Mesenchymal stem cell (in vitro differentiated cells and primary cell): ENCODE measurements around the gene RAD54L.

ENCODE experiments used
- DNase-seq: peaks from one replicate; pipeline ENCODE4 v3.0.0-alpha.2; 2013
- H2AFZ ChIP-seq: one replicate; pipeline ENCODE4 v1.6.1; 2013; ENCODE audit warnings: low read depth, mild to moderate bottlenecking, control low read depth, inconsistent platforms, low read length, moderate library complexity
- H2AK5ac ChIP-seq: 2 replicates; pipeline ENCODE4 v1.6.1; 2013; ENCODE audit warnings: low read length, moderate library complexity, mild to moderate bottlenecking, inconsistent platforms; ENCODE audit not compliant: severe bottlenecking
- H2BK120ac ChIP-seq: one replicate; pipeline ENCODE4 v1.6.1; 2013; ENCODE audit warnings: low read depth, mild to moderate bottlenecking, inconsistent platforms, low read length, moderate library complexity
- H2BK12ac ChIP-seq, 2 experiments: one replicate each; pipeline ENCODE4 v1.6.1; 2013; ENCODE audit warnings: inconsistent platforms in 2 of 2, low read length in 2 of 2, mild to moderate bottlenecking in 2 of 2, moderate library complexity in 2 of 2, control low read depth in 1 of 2
- H2BK15ac ChIP-seq: one replicate; pipeline ENCODE4 v1.6.1; 2013; ENCODE audit warnings: mild to moderate bottlenecking, low read depth, inconsistent platforms; ENCODE audit not compliant: poor library complexity, severe bottlenecking
- H2BK5ac ChIP-seq: 2 replicates; pipeline ENCODE4 v1.6.1; 2013; ENCODE audit warnings: low read depth, mild to moderate bottlenecking, low read length, control low read depth, inconsistent platforms; ENCODE audit not compliant: poor library complexity, severe bottlenecking
- H3K14ac ChIP-seq, 2 experiments: one replicate each; pipeline ENCODE4 v1.6.1; 2013; ENCODE audit warnings: inconsistent platforms in 2 of 2, low read length in 2 of 2, control low read depth in 1 of 2, mild to moderate bottlenecking in 1 of 2, moderate library complexity in 1 of 2
- H3K18ac ChIP-seq, 2 experiments: one replicate each; pipeline ENCODE4 v1.6.1; 2013; ENCODE audit warnings: inconsistent platforms in 2 of 2, low read length in 2 of 2, control low read depth in 1 of 2, low read depth in 1 of 2, mild to moderate bottlenecking in 1 of 2
- H3K23ac ChIP-seq, 2 experiments: one replicate each; pipeline ENCODE4 v1.6.1; 2013; ENCODE audit warnings: inconsistent platforms in 2 of 2, low read length in 2 of 2, mild to moderate bottlenecking in 2 of 2, moderate library complexity in 2 of 2, control low read depth in 1 of 2
- H3K27ac ChIP-seq: 2 replicates; pipeline ENCODE4 v1.5.1; 2013; ENCODE audit warnings: mild to moderate bottlenecking, moderate library complexity, low read length, control low read depth, inconsistent platforms; ENCODE audit not compliant: poor library complexity, severe bottlenecking
- H3K27me3 ChIP-seq, 2 experiments: 2 replicates each; pipeline versions ENCODE4 v1.6.1 to v1.7.0; 2013; ENCODE audit warnings: low read length in 2 of 2, mild to moderate bottlenecking in 2 of 2, moderate library complexity in 2 of 2, control low read depth in 1 of 2, inconsistent platforms in 1 of 2; ENCODE audit not compliant: control insufficient read depth in 1 of 2, insufficient read depth in 1 of 2
- H3K36me3 ChIP-seq, 2 experiments: 2 replicates each; pipeline versions ENCODE4 v1.6.1 to v1.7.0; 2013; ENCODE audit warnings: low read length in 2 of 2, control low read depth in 1 of 2, inconsistent platforms in 1 of 2, low read depth in 1 of 2, mild to moderate bottlenecking in 1 of 2; ENCODE audit not compliant: insufficient read depth in 2 of 2, control insufficient read depth in 1 of 2
- H3K4ac ChIP-seq, 2 experiments: one replicate each; pipeline ENCODE4 v1.6.1; 2013; ENCODE audit warnings: inconsistent platforms in 2 of 2, low read length in 2 of 2, mild to moderate bottlenecking in 2 of 2, moderate library complexity in 2 of 2, control low read depth in 1 of 2, low read depth in 1 of 2
- H3K4me1 ChIP-seq: 2 replicates; pipeline ENCODE4 v1.6.1; 2013; ENCODE audit warnings: low read depth, low read length, control low read depth; ENCODE audit not compliant: control insufficient read depth, insufficient read depth
- H3K4me2 ChIP-seq: 2 replicates; pipeline ENCODE4 v1.6.1; 2013; ENCODE audit warnings: low read length, mild to moderate bottlenecking, inconsistent platforms; ENCODE audit not compliant: poor library complexity, severe bottlenecking
- H3K4me3 ChIP-seq, 2 experiments: 2 replicates each; pipeline versions ENCODE4 v1.5.1 to v1.7.0; 2013; ENCODE audit warnings: low read length in 2 of 2, mild to moderate bottlenecking in 2 of 2, control low read depth in 1 of 2, low read depth in 1 of 2; ENCODE audit not compliant: insufficient read depth in 1 of 2
- H3K79me1 ChIP-seq: replicated peaks from 2 replicates; pipeline ENCODE4 v1.6.1; 2013; ENCODE audit warnings: mild to moderate bottlenecking, control low read depth, low read length, inconsistent platforms; ENCODE audit not compliant: poor library complexity, severe bottlenecking
- H3K9ac ChIP-seq: 2 replicates; pipeline ENCODE4 v1.7.0; 2013; ENCODE audit warnings: mild to moderate bottlenecking, low read length, moderate library complexity
- H3K9me3 ChIP-seq: 2 replicates; pipeline ENCODE4 v1.7.0; 2013; ENCODE audit warnings: mild to moderate bottlenecking, low read length; ENCODE audit not compliant: control insufficient read depth
- H4K8ac ChIP-seq: one replicate; pipeline ENCODE4 v1.6.1; 2013; ENCODE audit warnings: inconsistent platforms, mild to moderate bottlenecking, low read length, moderate library complexity
- H4K91ac ChIP-seq: one replicate; pipeline ENCODE4 v1.6.1; 2013; ENCODE audit warnings: mild to moderate bottlenecking, low read length, inconsistent platforms
- WGBS: methylation state at CpG from one replicate; pipeline ENCODE4 v1.1.7; 2013; ENCODE audit warnings: mixed read lengths; 5-methylcytosine and 5-hydroxymethylcytosine counted together

RAD54L gene

GRCh38 chr1:46263146-46263545 is 15.6 kb downstream of the RAD54L start:
- Histone ChIP-seq H3K4ac (no peak overlapping the region), H3K36me3 (peaks cover 3 to 39% of the 10 kb centered on the region in 2 experiments), H3K23ac (no peak overlapping the region), H3K27ac (no peak overlapping the region), H2BK15ac (no peak overlapping the region), H3K9me3 (no peaks in the 10 kb centered on the region), H2BK12ac (no peak overlapping the region), H3K9ac (no peak overlapping the region), H2BK120ac (no peak overlapping the region), H3K4me1 (no peaks in the 10 kb centered on the region), H3K79me1 (no peaks in the 10 kb centered on the region), H3K18ac (no peak overlapping the region), H3K14ac (no peak overlapping the region), H4K91ac (no peak overlapping the region), H3K4me3 (no peak overlapping the region), H2AK5ac (no peak overlapping the region), H3K4me2 (no peak overlapping the region), H2AFZ (no peak overlapping the region), H2BK5ac (no peak overlapping the region), H3K27me3 (no peaks in the 10 kb centered on the region), H4K8ac (no peak overlapping the region)
- no peak for DNase-seq
- 97% methylated on average over 2 of the region's 2 CpGs for WGBS

DNA sequence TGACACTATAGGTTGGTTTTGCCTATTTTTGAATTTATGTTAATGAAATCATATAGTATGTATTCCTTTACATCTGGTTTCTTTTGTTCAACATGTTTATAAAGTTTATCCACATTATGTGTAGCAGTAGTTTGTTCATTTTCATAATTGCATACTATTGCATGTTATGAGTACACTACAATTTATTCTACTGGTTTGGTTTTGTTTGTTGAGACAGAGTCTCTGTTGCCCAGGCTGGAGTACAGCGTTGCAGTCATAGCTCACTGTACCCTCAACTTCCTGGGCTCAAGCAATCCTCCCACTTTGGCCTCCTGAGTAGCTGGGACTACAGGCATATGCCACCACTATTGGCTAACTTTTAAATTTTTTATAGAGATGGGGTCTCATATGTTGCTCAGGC is 21.0 kb downstream of the RAD54L start:
- Histone ChIP-seq H3K9ac (no peak overlapping the region), H3K14ac (no peak overlapping the region), H2AFZ (no peak overlapping the region), H3K27ac (no peak overlapping the region), H2AK5ac (no peak overlapping the region), H3K36me3 (peaks cover 0 to 28% of the 10 kb centered on the region in 2 experiments), H3K18ac (no peak overlapping the region), H3K4me3 (no peak overlapping the region), H3K4me2 (no peak overlapping the region), H2BK5ac (no peak overlapping the region), H3K27me3 (no peaks in the 10 kb centered on the region), H3K79me1 (peaks cover 3% of the 10 kb centered on the region), H4K8ac (no peak overlapping the region), H3K9me3 (no peaks in the 10 kb centered on the region), H2BK15ac (no peak overlapping the region), H3K23ac (no peak overlapping the region), H2BK12ac (no peak overlapping the region), H3K4ac (no peak overlapping the region), H3K4me1 (no peaks in the 10 kb centered on the region), H4K91ac (no peak overlapping the region), H2BK120ac (no peak overlapping the region)
- no CpG with 5 or more reads among the region's 1 CpG for WGBS
- no peak for DNase-seq

DNA sequence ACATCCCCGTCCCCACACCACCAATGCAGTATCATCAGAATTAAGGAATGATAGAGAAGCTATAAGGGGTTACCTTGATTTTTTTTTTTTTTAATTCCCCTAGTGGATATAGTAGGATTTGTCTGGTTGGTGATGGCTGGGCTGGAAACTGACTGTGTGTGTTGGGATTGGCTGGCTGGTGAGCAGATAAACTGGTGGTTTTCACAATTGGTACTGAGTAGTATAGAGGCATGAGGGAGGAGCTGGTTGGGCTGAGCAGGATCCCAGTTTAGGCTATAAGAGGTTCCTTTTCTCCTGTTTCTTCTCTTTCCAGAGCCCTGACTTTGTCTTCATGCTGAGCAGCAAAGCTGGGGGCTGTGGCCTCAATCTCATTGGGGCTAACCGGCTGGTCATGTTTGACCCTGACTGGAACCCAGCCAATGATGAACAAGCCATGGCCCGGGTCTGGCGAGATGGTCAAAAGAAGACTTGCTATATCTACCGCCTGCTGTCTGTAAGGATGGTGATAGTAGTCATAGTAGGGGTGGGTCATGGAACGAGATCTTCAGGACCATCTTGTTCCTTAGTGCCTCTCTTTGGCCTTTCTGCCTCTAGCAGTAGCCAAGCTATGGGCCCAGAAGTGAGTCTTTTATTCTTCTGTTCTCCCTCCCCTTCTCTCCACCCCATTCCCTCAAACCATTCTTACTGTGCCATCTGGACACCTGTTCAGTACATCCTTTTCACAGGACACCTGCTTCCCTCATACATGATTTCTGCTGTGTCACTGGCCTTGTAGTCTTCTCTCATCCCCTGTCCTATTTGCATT is 26.9 kb downstream of the RAD54L start:
- no peak overlapping the region for H3K4me2 ChIP-seq
- no peak overlapping the region for H2BK120ac ChIP-seq
- H2BK5ac ChIP-seq = no peak overlapping the region
- H2BK15ac ChIP-seq = no peak overlapping the region
- H2BK12ac ChIP-seq = no peak overlapping the region
- no peak overlapping the region for H3K4ac ChIP-seq
- no peak for DNase-seq
- no peak overlapping the region for H3K9ac ChIP-seq
- no peak overlapping the region for H3K4me3 ChIP-seq
- H4K91ac ChIP-seq = no peak overlapping the region
- H3K79me1 ChIP-seq = peaks cover 3% of the 10 kb centered on the region
- no peak overlapping the region for H3K23ac ChIP-seq
- H2AK5ac ChIP-seq = no peak overlapping the region
- H3K27ac ChIP-seq = no peak overlapping the region
- no peak overlapping the region for H2AFZ ChIP-seq
- no peaks in the 10 kb centered on the region for H3K27me3 ChIP-seq
- no peak overlapping the region for H3K18ac ChIP-seq
- 97% methylated on average over 5 of the region's 6 CpGs for WGBS
- H3K9me3 ChIP-seq = no peaks in the 10 kb centered on the region
- no peak overlapping the region for H4K8ac ChIP-seq
- no peak overlapping the region for H3K14ac ChIP-seq
- H3K4me1 ChIP-seq = no peaks in the 10 kb centered on the region
- H3K36me3 ChIP-seq = peaks cover 18 to 33% of the 10 kb centered on the region in 2 experiments

GRCh38 chr1:46275030-46275337 is 27.4 kb downstream of the RAD54L start:
- H3K4me2 ChIP-seq = no peak overlapping the region
- no peak overlapping the region for H4K8ac ChIP-seq
- no peak for DNase-seq
- peaks cover 3% of the 10 kb centered on the region for H3K79me1 ChIP-seq
- H3K18ac ChIP-seq = no peak overlapping the region
- no peak overlapping the region for H3K27ac ChIP-seq
- no peak overlapping the region for H4K91ac ChIP-seq
- H2AK5ac ChIP-seq = no peak overlapping the region
- no peak overlapping the region for H3K14ac ChIP-seq
- H3K36me3 ChIP-seq = peaks cover 20 to 38% of the 10 kb centered on the region in 2 experiments
- H3K27me3 ChIP-seq = no peaks in the 10 kb centered on the region
- H3K4me3 ChIP-seq = no peak overlapping the region
- H3K4me1 ChIP-seq = no peaks in the 10 kb centered on the region
- no peak overlapping the region for H2BK15ac ChIP-seq
- no peak overlapping the region for H3K23ac ChIP-seq
- H2AFZ ChIP-seq = no peak overlapping the region
- no peak overlapping the region for H3K4ac ChIP-seq
- H3K9ac ChIP-seq = no peak overlapping the region
- no peak overlapping the region for H2BK12ac ChIP-seq
- no peak overlapping the region for H2BK5ac ChIP-seq
- WGBS = 98% methylated on average over 6 of the region's 6 CpGs
- H3K9me3 ChIP-seq = no peaks in the 10 kb centered on the region
- no peak overlapping the region for H2BK120ac ChIP-seq
